K562 (cell line): ENCODE data around the gene ZNRD2. TPM values are rescaled to one million over a fixed set of nuclear protein-coding genes. Genes with fewer than 3 reads are reported as not detected.

Experiments used
- BRD4 ChIP-seq: fragments of 200-600 bp; sonication (generic); IDR thresholded peaks from 2 replicates; pipeline ENCODE4 v1.6.1; 2017; ENCODE audit warnings: inconsistent platforms
- CCAR2 ChIP-seq: fragments of 200-400 bp; formaldehyde crosslinking; IDR thresholded peaks from 2 replicates; pipeline ENCODE4 v1.6.1; 2017; ENCODE audit warnings: mild to moderate bottlenecking, low read depth, low read length
- ELF4 ChIP-seq: fragments of 450-650 bp; formaldehyde crosslinking; IDR thresholded peaks from 2 replicates; pipeline ENCODE4 v1.4.0; 2022; ENCODE audit warnings: missing genetic modification characterization
- EP400 ChIP-seq: fragments of 450-650 bp; IDR thresholded peaks from 2 replicates; pipeline ENCODE4 v1.6.1; 2017; ENCODE audit warnings: antibody characterized with exemption, mild to moderate bottlenecking, moderate library complexity
- ETS1 ChIP-seq: conservative IDR thresholded peaks from 2 replicates; pipeline ENCODE4 v1.6.1; 2011; ENCODE audit warnings: low read depth, mild to moderate bottlenecking, low read length; ENCODE audit not compliant: control insufficient read depth
- ETV1 ChIP-seq: fragments of 450-650 bp; conservative IDR thresholded peaks from 2 replicates; pipeline ENCODE4 v1.6.1; 2016; ENCODE audit warnings: missing genetic modification characterization, control low read depth, low read depth, missing compliant biosample characterization
- MYC ChIP-seq, 2 experiments: fragments of 250-450 bp in 1 of 2; sonication (Bioruptor Pico) in 1 of 2; IDR thresholded peaks; 2 replicates each; pipeline versions ENCODE4 v1.5.1 to v1.6.1; 2012 to 2021; ENCODE audit warnings: low read depth in 2 of 2, borderline replicate concordance in 1 of 2, improper control_type of control experiment in 1 of 2, low read length in 1 of 2, mild to moderate bottlenecking in 1 of 2, moderate library complexity in 1 of 2
- NFIC ChIP-seq: fragments of 450-650 bp; IDR thresholded peaks from 2 replicates; pipeline ENCODE4 v1.6.1; 2017; ENCODE audit warnings: mild to moderate bottlenecking, inconsistent platforms
- NR2C1 ChIP-seq, 2 experiments: fragments of 450-650 bp; IDR thresholded peaks; 2 replicates each; pipeline ENCODE4 v1.6.1; 2017; ENCODE audit warnings: mild to moderate bottlenecking in 2 of 2, antibody characterized with exemption in 1 of 2, inconsistent platforms in 1 of 2, missing compliant biosample characterization in 1 of 2, missing genetic modification characterization in 1 of 2
- NUFIP1 ChIP-seq: fragments of 450-650 bp; IDR thresholded peaks from 2 replicates; pipeline ENCODE4 v1.6.1; 2018; ENCODE audit not compliant: partially characterized antibody
- RBBP5 ChIP-seq: fragments of 200-600 bp; sonication (generic); IDR thresholded peaks from 2 replicates; pipeline ENCODE4 v1.6.1; 2012; ENCODE audit warnings: borderline replicate concordance, mild to moderate bottlenecking, low read length, control low read depth, inconsistent platforms; ENCODE audit not compliant: insufficient read depth, poor library complexity, severe bottlenecking
- SAP30 ChIP-seq: fragments of 200-600 bp; sonication (generic); IDR thresholded peaks from 2 replicates; pipeline ENCODE4 v1.6.1; 2012; ENCODE audit warnings: borderline replicate concordance, low read depth, mild to moderate bottlenecking, moderate library complexity, low read length, control low read depth, inconsistent platforms; ENCODE audit not compliant: insufficient read depth, poor library complexity, severe bottlenecking
- ZBTB49 ChIP-seq: sonication (generic); formaldehyde crosslinking; IDR thresholded peaks from 2 replicates; pipeline ENCODE4 v1.8.0; 2022; ENCODE audit warnings: missing genetic modification reagents, mild to moderate bottlenecking, borderline replicate concordance
- ZNF212 ChIP-seq: fragments of 450-650 bp; formaldehyde crosslinking; IDR thresholded peaks from 2 replicates; pipeline ENCODE4 v1.4.0; 2020; ENCODE audit warnings: mild to moderate bottlenecking
- ZNF253 ChIP-seq: fragments of 250-450 bp; sonication (Bioruptor Pico); conservative IDR thresholded peaks from 2 replicates; pipeline ENCODE4 v1.6.1; 2021; ENCODE audit warnings: mild to moderate bottlenecking
- ZNF584 ChIP-seq: fragments of 200-800 bp; sonication (Bioruptor generic); IDR thresholded peaks from 2 replicates; pipeline ENCODE4 v1.6.1; 2016; ENCODE audit warnings: low read depth, mild to moderate bottlenecking, missing genetic modification characterization, missing compliant biosample characterization
- ZNF592 ChIP-seq: fragments of 450-650 bp; IDR thresholded peaks from 2 replicates; pipeline ENCODE4 v1.6.1; 2017; ENCODE audit warnings: antibody characterized with exemption, mild to moderate bottlenecking
- ZNF696 ChIP-seq: fragments of 250-450 bp; sonication (Bioruptor Pico); conservative IDR thresholded peaks from 2 replicates; pipeline ENCODE4 v1.4.0; 2020; ENCODE audit warnings: mild to moderate bottlenecking, moderate library complexity
- polyA plus RNA-seq, 8 experiments: library from polyadenylated mRNA; depleted of rRNA in 4 of 8; stranded (reverse) in 5 of 8; unstranded in 3 of 8; fragments of >200 nt; fragmentation: Nextera tagmentation in 2 of 8; fragmentation: Illumina TruSeq in 1 of 8; extraction: Ambion mirVana in 2 of 8; extraction: Trizol in 1 of 8; gene quantifications; 2 replicates each; pipeline versions ENCODE4 v1.2.1 to v1.2.3, GENCODE V29; 2011 to 2014; ENCODE audit warnings: inconsistent platforms in 1 of 8, missing spikeins in 1 of 8
- total RNA-seq, 7 experiments: library from RNA; depleted of rRNA in 6 of 7; stranded (reverse); fragments of >200 nt in 6 of 7; fragmentation: Illumina TruSeq in 2 of 7; extraction: Trizol in 2 of 7; gene quantifications; 2 replicates each; pipeline versions ENCODE4 v1.2.1 to v1.2.3, GENCODE V29; 2011 to 2021; ENCODE audit warnings: low replicate concordance in 1 of 7

ZNRD2 gene
- total and polyA plus RNA-seq, 9 of the 15 experiments (the other 6 are each of a cell fraction or from before 2014, with no cell fraction given): 13.4 to 129 (median 60.4) TPM

GRCh38 chr11:65540290-65541092 lies 29.8 kb upstream of the ZNRD2 start (continued):
- TF ChIP-seq ZNF212 (CRISPR knock-in tag): no peak
- peak; percentile 84 for TF ChIP-seq EP400
- peak; percentile 37 for TF ChIP-seq RBBP5
- peak; percentile 47 for TF ChIP-seq NFIC
- TF ChIP-seq BRD4: no peak
- peak; percentile 90 for TF ChIP-seq SAP30
- no peak for TF ChIP-seq ZBTB49 (CRISPR knock-in tag)
- no peak for TF ChIP-seq ZNF592
- no peak for TF ChIP-seq ELF4 (CRISPR knock-in tag)
- TF ChIP-seq NR2C1 (IDR thresholded peaks at IDR 0.05): peak; percentile 74
- peak; percentile 85 for TF ChIP-seq NR2C1 (tag; IDR thresholded peaks at IDR 0.05)
- TF ChIP-seq ETV1 (tag): no peak
- TF ChIP-seq ZNF696 (CRISPR knock-in tag): no peak
- TF ChIP-seq NUFIP1: peak; percentile 54
- no peak for TF ChIP-seq ZNF253 (CRISPR knock-in tag)
- TF ChIP-seq ZNF584 (CRISPR knock-in tag): no peak
- TF ChIP-seq MYC (IDR thresholded peaks at IDR 0.05; ENCODE audit: low read depth, low read length): peak; percentile 79
- peak; percentile 31; the same call in 1 of the 2 replicates for TF ChIP-seq MYC (CRISPR knock-in tag; IDR thresholded peaks at IDR 0.05; ENCODE audit: borderline replicate concordance, low read depth)
- no peak for TF ChIP-seq CCAR2
- peak; percentile 23; the same call in 1 of the 2 replicates for TF ChIP-seq ETS1
